Astrocyte of the cerebellum (primary cell): Measurements from ENCODE around the gene NTMT1.
A peak's percentile ranks its signal among the peaks of the same experiment; 100 is the strongest.

Experiments
- DNase-seq: peaks from one replicate; pipeline ENCODE4 v3.0.0-alpha.2; 2011; ENCODE audit warnings: low read depth
- H3K4me3 ChIP-seq: 2 replicates; pipeline ENCODE4 v1.5.1; 2011; ENCODE audit warnings: mild to moderate bottlenecking, low read depth, low read length, moderate library complexity
- in situ Hi-C: cut with HindIII; loops from 2 replicates; pipeline ENCODE4 v1.10.0; 2017; ENCODE audit warnings: low sequenced_read_pairs
- TF ChIP-seq, protein P1 (sequence below): IDR thresholded peaks from 2 replicates; pipeline ENCODE4 v1.5.1; 2012; ENCODE audit warnings: low read length, low read depth, moderate library complexity, mild to moderate bottlenecking; ENCODE audit errors: missing control alignments

The NTMT1 gene

DNA sequence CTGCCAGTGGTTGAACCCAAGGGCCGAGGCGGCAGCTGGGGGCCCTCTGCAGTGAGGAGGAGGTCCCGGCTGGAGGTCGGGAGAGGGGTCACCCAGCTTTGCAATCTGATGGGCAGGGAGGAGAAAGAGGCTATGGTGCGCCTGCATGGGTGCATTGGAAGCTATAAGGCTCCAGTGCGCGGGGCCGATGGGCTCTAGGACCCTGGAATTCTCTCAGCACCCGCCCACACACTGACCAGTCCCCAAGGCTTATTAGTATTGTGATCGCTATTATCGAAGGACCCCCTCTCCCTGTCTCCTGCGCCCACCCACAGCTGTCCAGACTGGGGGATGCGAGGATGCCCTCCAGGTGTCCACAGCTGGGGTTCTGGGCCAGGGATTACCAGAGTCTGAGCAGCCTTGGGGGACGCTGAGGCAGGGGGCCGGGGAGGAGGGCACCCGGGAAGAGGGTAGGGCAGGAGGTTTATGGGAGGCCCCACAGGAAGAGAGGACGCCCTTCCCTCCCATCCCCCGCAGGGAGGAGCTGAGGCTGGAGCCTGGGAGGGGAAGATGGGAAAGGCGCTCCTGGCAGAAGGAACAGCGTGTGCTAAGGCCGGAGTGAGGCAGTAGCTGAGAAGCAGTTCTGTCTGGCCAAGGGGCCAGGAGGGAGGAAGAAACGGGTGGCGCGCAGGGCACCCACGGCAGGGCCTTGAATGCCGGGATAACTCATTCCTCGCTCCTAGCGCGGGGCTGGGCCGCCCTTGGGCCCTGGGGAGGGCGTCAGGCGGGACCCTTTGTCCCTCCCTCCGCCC lies 29.2 kb upstream of the NTMT1 start:
- H3K4me3 ChIP-seq, result peak overlapping the region; percentile 28
- in situ Hi-C loops, result no loop called here
- DNase-seq, result no peak
- TF ChIP-seq, protein P1, sequence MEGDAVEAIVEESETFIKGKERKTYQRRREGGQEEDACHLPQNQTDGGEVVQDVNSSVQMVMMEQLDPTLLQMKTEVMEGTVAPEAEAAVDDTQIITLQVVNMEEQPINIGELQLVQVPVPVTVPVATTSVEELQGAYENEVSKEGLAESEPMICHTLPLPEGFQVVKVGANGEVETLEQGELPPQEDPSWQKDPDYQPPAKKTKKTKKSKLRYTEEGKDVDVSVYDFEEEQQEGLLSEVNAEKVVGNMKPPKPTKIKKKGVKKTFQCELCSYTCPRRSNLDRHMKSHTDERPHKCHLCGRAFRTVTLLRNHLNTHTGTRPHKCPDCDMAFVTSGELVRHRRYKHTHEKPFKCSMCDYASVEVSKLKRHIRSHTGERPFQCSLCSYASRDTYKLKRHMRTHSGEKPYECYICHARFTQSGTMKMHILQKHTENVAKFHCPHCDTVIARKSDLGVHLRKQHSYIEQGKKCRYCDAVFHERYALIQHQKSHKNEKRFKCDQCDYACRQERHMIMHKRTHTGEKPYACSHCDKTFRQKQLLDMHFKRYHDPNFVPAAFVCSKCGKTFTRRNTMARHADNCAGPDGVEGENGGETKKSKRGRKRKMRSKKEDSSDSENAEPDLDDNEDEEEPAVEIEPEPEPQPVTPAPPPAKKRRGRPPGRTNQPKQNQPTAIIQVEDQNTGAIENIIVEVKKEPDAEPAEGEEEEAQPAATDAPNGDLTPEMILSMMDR, result no peak

DNA sequence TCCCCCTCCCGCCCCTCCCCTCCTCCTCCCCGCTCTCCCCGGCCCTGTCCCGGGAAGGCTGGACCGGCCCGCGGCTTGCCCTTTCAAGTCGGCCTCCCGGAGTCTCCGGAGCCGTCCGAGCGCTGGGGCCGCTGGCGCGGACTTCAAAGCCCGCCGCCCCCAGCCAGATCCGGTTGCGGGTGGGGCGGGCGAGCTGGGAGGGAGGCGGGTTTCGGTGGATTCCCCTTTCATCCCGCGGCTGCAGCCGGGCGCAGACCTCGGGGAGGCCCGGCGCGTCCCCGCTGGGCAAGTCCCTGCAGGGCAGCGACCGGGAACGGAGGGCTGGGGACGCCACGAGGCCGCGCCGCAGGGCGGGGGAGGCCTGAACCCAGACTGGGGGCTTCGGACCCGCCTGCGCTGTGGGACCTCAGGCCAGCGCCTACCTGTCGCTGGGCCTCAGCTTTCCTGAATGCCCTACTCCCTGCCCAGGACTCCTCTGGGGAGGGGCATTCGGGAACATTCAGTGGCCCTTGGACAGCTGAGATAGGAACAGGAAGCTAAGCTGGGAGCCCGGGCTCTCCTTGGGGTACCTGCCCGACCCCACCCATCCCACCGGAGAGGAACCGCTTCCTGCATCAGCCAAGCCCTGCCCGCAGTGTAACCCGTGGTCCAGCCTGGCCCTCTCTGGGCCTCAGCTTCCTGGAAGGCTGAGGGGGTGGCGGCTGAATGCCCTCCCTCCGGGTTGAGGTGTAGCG lies 28.4 kb upstream of the NTMT1 start:
- in situ Hi-C loops, result no loop called here
- TF ChIP-seq, protein P1, result no peak
- H3K4me3 ChIP-seq, result peak overlapping the region; percentile 24
- DNase-seq, result no peak

DNA sequence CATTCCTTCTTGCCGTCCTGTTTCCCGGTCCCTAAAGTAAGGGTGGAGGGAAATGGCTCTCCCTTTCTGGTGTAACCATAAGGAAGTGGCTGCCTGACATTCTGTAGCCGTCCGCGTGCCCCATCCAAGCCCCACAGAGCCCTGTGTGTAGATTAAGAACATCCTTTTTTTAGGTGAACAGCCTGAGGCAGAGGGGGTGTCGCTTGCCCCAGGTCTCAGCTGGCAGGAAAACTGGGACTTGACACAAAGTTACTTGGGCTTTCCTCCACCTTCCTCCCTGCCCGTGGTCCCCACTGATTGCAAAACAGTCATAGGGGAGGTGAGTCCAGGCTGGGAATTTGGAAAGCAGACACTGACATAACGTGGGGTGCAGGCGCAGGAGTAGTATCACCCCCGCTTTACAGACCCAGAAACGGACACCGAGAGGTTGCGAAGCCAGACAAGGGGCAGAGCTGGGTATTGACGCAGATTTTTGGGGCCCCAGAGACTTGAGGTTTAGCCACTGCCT lies 27.8 kb upstream of the NTMT1 start:
- in situ Hi-C loops, result no loop called here
- DNase-seq, result no peak
- TF ChIP-seq, protein P1, result no peak
- no peak overlapping the region for H3K4me3 ChIP-seq

DNA sequence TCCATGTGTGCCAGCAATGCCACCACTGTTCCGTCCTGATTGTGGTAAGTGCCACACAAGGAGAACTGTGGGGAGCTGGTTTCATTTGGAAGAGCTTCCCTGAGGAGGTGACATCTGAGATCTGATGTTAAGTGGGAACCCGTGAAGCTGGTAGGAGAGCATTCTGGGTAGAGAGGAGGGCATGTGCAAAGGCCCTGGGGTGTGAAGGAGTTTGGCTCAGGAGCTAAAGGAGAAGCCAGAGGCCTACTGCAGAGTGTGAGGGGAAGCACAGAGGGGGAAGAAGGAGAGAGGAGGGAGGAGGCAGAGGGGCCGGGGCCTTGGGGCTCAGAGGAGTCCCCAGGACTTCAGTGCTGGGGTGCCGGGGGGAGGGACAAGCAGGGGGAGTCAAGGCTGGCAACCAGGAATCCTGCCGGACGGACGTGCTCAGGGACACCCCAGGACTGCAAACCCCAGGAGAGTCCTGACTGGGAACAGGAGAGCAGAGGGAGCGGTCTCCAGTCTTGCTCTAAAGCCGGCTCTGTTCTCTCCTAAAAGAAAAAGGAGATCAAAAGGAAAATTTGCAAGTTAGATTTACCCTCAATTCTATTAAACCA lies 24.8 kb upstream of the NTMT1 start:
- TF ChIP-seq, protein P1, result no peak
- in situ Hi-C loops, result no loop called here
- no peak for DNase-seq
- no peak overlapping the region for H3K4me3 ChIP-seq

DNA sequence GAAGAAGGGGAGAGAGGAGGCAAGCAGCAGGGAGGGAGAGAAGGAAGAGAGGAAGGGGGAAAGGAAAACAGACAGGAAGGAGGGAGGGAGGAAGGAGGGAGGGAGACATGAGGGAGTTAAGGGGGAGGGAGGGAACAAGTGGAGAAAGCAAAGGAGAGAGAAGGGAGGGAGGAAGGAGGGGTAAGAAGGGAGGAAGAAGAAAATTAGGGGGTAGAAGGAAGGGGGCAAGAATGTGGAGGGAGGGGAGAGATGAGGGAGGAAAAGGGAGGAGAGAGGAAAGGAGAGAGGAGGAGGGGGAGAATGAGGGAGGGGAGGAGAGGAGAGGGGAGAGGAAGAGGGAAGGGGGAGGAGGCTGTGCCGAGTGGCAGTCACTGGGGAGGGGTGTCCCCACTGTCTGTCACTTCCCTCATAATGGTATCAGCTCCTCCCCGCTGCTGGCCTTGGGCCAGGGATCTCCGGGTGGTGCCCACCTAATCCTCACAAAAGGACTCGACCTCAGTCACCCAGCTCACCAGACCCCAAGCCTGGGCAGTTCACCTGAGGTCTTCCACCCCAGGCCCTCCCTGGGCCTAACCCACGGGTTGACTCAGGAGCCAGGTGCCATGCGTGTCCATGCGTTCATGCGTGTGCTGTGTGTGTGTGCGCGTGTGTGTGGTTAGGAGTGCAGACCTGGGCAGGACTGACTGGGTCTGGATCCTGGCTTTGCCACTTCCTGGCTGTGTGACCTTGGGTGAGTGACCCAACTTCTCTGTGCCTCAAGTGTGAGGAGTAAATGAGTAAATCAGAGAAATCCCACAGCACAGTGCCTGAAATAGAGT lies 23.2 kb upstream of the NTMT1 start:
- no peak overlapping the region for H3K4me3 ChIP-seq
- in situ Hi-C loops, result no loop called here
- TF ChIP-seq, protein P1, result no peak
- DNase-seq, result no peak
